ENCODE measurements around the gene PDSS2. TPM values are rescaled to one million over a fixed set of nuclear protein-coding genes. Genes with fewer than 3 reads are reported as not detected.
A peak's percentile ranks its signal among the peaks of the same experiment; 100 is the strongest.

The PDSS2 gene
- total RNA-seq, 4 donors from 2014 or later: 6.5 to 12.2 (median 9.0) TPM

GRCh38 chr6:107495971-107496370, 36.6 kb upstream of the PDSS2 start:
- TF ChIP-seq EP300 (IDR thresholded peaks at IDR 0.05) (no peak), POLR2A (IDR thresholded peaks at IDR 0.05) (no peak), POLR2AphosphoS5 (IDR thresholded peaks at IDR 0.05) (no peak), CTCF (IDR thresholded peaks at IDR 0.05) (no peak)
- Histone ChIP-seq H3K9me3 (no peaks in the 10 kb centered on the region), H3K4me1 (peaks cover 15 to 92% (median 19%) of the 10 kb centered on the region in 3 donors), H3K36me3 (no peaks in the 10 kb centered on the region), H3K27me3 (no peaks in the 10 kb centered on the region), H3K4me3 (no peak overlapping the region), H3K27ac (peak overlapping the region; percentile 71 to 93 (median 85))
- 10 to 18% methylated on average over 2 of the region's 2 CpGs for WGBS, 2 donors (ENCODE audit: low coverage in 1 of 2)
- no peak for ATAC-seq

- Histone ChIP-seq H3K36me3 (no peaks in the 10 kb centered on the region), H3K27me3 (no peaks in the 10 kb centered on the region), H3K9me3 (no peaks in the 10 kb centered on the region), H3K4me3 (peak overlapping the region; percentile 20 to 21), H3K4me1 (peaks cover 15 to 94% (median 19%) of the 10 kb centered on the region in 3 donors), H3K27ac (peak overlapping the region; percentile 71 to 93 (median 85))
- 0 to 2% methylated on average over 4 to 7 of the region's 7 CpGs for WGBS, 2 donors (ENCODE audit: low coverage in 1 of 2)
- no peak for ATAC-seq
- no peak for TF ChIP-seq CTCF (IDR thresholded peaks at IDR 0.05)
- peak; percentile 13 for TF ChIP-seq POLR2AphosphoS5 (IDR thresholded peaks at IDR 0.05)
Measured at GRCh38 chr6:107495196-107495643, 35.9 kb upstream of the PDSS2 start.

- Histone ChIP-seq H3K9me3 (no peaks in the 10 kb centered on the region), H3K27ac (peak overlapping the region; percentile 45 to 93 (median 85)), H3K4me3 (peak overlapping the region; percentile 10 to 61), H3K4me1 (peaks cover 16 to 83% (median 20%) of the 10 kb centered on the region in 3 donors), H3K27me3 (no peaks in the 10 kb centered on the region), H3K36me3 (no peaks in the 10 kb centered on the region)
- ATAC-seq: no peak
- WGBS, 2 donors (ENCODE audit: low coverage in 1 of 2): 13 to 20% methylated on average over 6 to 12 of the region's 12 CpGs
- peak; percentile 40 for TF ChIP-seq POLR2AphosphoS5 (IDR thresholded peaks at IDR 0.05)
- no peak for TF ChIP-seq CTCF (IDR thresholded peaks at IDR 0.05)
Measured at GRCh38 chr6:107493158-107494057, 34.0 kb upstream of the PDSS2 start.

GRCh38 chr6:107491760-107492660, 32.6 kb upstream of the PDSS2 start:
- Histone ChIP-seq H3K27me3 (no peaks in the 10 kb centered on the region), H3K9me3 (no peaks in the 10 kb centered on the region), H3K4me1 (peaks cover 15 to 74% (median 26%) of the 10 kb centered on the region in 3 donors), H3K36me3 (no peaks in the 10 kb centered on the region), H3K4me3 (peak overlapping the region; percentile 61 to 85), H3K27ac (peak overlapping the region; percentile 45 to 93 (median 85))
- no peak for ATAC-seq
- whole genome bisulfite sequencing, 2 donors (ENCODE audit: low coverage in 1 of 2): 12 to 17% methylated on average over 14 of the region's 14 CpGs
- TF ChIP-seq CTCF (IDR thresholded peaks at IDR 0.05) (no peak), POLR2AphosphoS5 (IDR thresholded peaks at IDR 0.05) (no peak), EP300 (IDR thresholded peaks at IDR 0.05) (no peak), POLR2A (IDR thresholded peaks at IDR 0.05) (no peak)

All from gastroesophageal sphincter (tissue), 4 donors.